Upper lobe of left lung (tissue), 4 donors: ENCODE measurements around the gene CRTC1.

ENCODE experiments used
- CTCF ChIP-seq, 6 experiments: fragments of 450-650 bp in 4 of 6; fragments of 200-600 bp in 2 of 6; sonication (generic) in 2 of 6; IDR thresholded peaks; one replicate each; pipeline ENCODE4 v1.5.1; 2016 to 2019; ENCODE audit warnings: antibody characterized with exemption in 6 of 6
- EP300 ChIP-seq, 4 donors: sonication (generic); formaldehyde crosslinking; IDR thresholded peaks; one replicate each; pipeline ENCODE4 v1.5.1; 2017; ENCODE audit warnings: antibody characterized with exemption in 4 of 4, control low read depth in 2 of 4
- POLR2A ChIP-seq, 4 donors: fragments of 450-650 bp; IDR thresholded peaks; one replicate each; pipeline ENCODE4 v1.5.1; 2016 to 2017; ENCODE audit warnings: antibody characterized with exemption in 4 of 4, mild to moderate bottlenecking in 2 of 4

- TF ChIP-seq CTCF (IDR thresholded peaks at IDR 0.05) (no peak), EP300 (IDR thresholded peaks at IDR 0.05) (no peak), POLR2A (IDR thresholded peaks at IDR 0.05) (no peak)
These were observed 43.4 kb downstream of the CRTC1 start for GRCh38 chr19:18726846-18727245.
